Osteocyte (in vitro differentiated cells): ENCODE data around the gene HDAC4. TPM values are rescaled to one million over a fixed set of nuclear protein-coding genes. Genes with fewer than 3 reads are reported as not detected.

ENCODE experiments used
- DNase-seq: peaks from one replicate; pipeline ENCODE4 v3.0.0; 2021; ENCODE audit warnings: mixed read lengths; ENCODE audit not compliant: unreplicated experiment; ENCODE audit errors: extremely low spot score
- H3K27ac Mint-ChIP-seq: one replicate; pipeline ENCODE4 v1.8.0; 2021; ENCODE audit warnings: mild to moderate bottlenecking, mixed read lengths; ENCODE audit not compliant: unreplicated experiment
- H3K27me3 Mint-ChIP-seq: one replicate; pipeline ENCODE4 v1.8.0; 2021; ENCODE audit warnings: mixed read lengths; ENCODE audit not compliant: unreplicated experiment
- H3K36me3 Mint-ChIP-seq: one replicate; pipeline ENCODE4 v1.8.0; 2021; ENCODE audit warnings: mixed read lengths; ENCODE audit not compliant: unreplicated experiment
- H3K4me1 Mint-ChIP-seq: one replicate; pipeline ENCODE4 v1.8.0; 2021; ENCODE audit warnings: mixed read lengths; ENCODE audit not compliant: unreplicated experiment
- H3K4me3 Mint-ChIP-seq: one replicate; pipeline ENCODE4 v1.8.0; 2021; ENCODE audit warnings: mild to moderate bottlenecking, moderate library complexity, mixed read lengths; ENCODE audit not compliant: unreplicated experiment
- H3K9me3 Mint-ChIP-seq: one replicate; pipeline ENCODE4 v1.8.0; 2021; ENCODE audit warnings: mixed read lengths; ENCODE audit not compliant: unreplicated experiment
- total RNA-seq: library from RNA; stranded (reverse); gene quantifications from 2 replicates; pipeline ENCODE4 v1.2.1, GENCODE V29; 2021
- TF ChIP-seq, protein P1 (sequence below): fragments of 200-600 bp; sonication (generic); IDR thresholded peaks from 2 replicates; pipeline ENCODE4 v1.5.0; 2021; ENCODE audit warnings: antibody characterized with exemption, mild to moderate bottlenecking, moderate library complexity

Gene HDAC4
- total RNA-seq, 1 donor from 2014 or later: 30.3 TPM

DNA sequence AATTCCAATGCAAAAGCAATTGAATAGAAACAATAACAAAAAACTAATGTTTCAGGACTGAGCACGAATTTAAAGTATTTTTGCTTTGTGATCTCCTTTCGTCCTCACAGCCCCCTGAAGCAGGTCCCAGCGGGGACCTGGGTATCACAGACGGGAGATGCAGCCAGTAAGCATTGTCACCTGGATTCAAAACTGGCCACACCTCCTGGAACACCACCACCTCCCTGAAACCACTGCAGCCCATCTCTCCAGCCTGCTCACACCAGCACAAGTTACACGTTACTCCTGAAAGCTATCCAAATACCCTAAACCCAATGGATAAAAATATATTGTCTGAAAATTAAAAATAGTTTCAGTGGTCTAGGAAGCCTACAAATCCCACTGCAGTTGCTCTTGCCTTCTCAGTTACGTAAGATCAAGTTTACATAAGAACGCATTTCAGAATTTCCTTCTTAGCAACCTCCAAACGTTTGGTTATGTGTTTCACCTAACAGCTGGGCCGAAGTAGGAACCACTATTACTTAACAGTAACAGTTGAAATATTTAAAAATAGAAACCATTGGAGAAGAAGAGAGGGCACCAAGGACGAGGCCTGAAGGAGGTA is 178.0 kb downstream of the HDAC4 start:
- peak overlapping the region; percentile 4 for H3K4me3 Mint-ChIP-seq

DNA sequence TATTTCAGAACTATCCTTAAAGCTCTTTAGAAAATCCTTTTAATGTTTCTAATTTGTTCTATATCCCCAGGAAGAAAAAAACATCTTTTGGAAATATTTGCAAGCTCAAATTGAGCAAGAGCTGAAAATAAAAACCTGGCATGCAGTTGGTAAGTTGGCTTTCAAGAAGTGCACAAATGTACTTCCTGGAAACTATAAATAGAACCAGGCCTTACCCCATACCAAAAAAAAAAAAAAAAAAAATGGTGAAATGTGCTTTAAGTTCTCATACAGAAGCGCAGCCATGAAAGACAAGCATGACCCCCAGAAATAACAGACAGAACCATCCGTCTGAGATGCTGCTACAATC is 178.5 kb downstream of the HDAC4 start:
- Mint-ChIP-seq H3K27ac (peak overlapping the region; percentile 87), H3K4me1 (peaks cover 63% of the 10 kb centered on the region)
- DNase-seq: no peak

More for the DNA sequence above, 178.0 kb downstream of the HDAC4 start:
- Mint-ChIP-seq H3K27ac (peak overlapping the region; percentile 87), H3K4me1 (peaks cover 68% of the 10 kb centered on the region), H3K27me3 (no peaks in the 10 kb centered on the region), H3K36me3 (no peaks in the 10 kb centered on the region), H3K9me3 (no peaks in the 10 kb centered on the region)
- TF ChIP-seq, protein P1, sequence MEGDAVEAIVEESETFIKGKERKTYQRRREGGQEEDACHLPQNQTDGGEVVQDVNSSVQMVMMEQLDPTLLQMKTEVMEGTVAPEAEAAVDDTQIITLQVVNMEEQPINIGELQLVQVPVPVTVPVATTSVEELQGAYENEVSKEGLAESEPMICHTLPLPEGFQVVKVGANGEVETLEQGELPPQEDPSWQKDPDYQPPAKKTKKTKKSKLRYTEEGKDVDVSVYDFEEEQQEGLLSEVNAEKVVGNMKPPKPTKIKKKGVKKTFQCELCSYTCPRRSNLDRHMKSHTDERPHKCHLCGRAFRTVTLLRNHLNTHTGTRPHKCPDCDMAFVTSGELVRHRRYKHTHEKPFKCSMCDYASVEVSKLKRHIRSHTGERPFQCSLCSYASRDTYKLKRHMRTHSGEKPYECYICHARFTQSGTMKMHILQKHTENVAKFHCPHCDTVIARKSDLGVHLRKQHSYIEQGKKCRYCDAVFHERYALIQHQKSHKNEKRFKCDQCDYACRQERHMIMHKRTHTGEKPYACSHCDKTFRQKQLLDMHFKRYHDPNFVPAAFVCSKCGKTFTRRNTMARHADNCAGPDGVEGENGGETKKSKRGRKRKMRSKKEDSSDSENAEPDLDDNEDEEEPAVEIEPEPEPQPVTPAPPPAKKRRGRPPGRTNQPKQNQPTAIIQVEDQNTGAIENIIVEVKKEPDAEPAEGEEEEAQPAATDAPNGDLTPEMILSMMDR: no peak
- DNase-seq: no peak

DNA sequence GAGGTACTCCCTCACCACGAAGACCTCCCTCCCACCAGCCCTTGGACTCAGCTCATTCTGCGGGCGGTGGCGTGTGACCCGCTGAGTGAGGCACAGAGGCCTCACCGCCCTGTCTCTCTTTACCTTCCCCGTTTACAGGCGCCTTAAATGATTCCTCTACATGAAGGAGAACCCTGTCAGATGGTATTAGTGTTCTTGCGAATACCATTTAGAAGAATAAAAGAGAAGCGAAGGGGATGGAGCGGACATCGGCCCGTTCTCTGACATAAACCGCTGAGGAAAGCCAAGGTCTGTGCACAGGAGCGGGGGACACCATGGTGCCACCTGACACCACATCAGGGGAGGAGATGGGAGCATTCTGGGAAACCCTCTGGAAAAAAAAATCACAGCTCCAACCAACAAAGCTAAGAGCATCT is 179.8 kb downstream of the HDAC4 start:
- Mint-ChIP-seq H3K27ac (peak overlapping the region; percentile 87), H3K4me1 (peaks cover 50% of the 10 kb centered on the region), H3K9me3 (no peaks in the 10 kb centered on the region), H3K4me3 (peak overlapping the region; percentile 8), H3K27me3 (no peaks in the 10 kb centered on the region), H3K36me3 (no peaks in the 10 kb centered on the region)
- DNase-seq: no peak
- TF ChIP-seq, protein P1: no peak

More for the DNA sequence above, 178.5 kb downstream of the HDAC4 start:
- Mint-ChIP-seq H3K27me3 (no peaks in the 10 kb centered on the region), H3K9me3 (no peaks in the 10 kb centered on the region), H3K4me3 (peak overlapping the region; percentile 48), H3K36me3 (no peaks in the 10 kb centered on the region)
- TF ChIP-seq, protein P1: no peak

DNA sequence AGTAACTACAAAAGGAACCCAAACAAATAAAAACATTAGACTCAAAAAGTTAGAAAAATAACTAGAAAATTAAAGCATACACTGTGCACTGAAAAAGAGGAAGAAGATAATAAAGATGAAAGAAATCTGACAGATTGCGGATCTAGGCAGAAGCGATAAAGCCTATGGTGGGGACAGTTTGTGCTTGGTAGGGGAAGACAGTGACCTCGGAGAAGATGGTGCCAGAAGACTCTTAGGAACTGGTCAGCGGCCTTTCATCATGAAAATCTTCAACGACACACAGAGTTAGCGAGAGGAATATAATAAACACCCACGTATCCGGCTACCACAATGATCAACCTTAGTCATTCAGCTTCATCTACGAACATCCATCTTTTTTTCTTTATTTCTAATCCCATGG is 180.5 kb downstream of the HDAC4 start:
- DNase-seq: no peak
- no peak overlapping the region for H3K4me3 Mint-ChIP-seq
- no peaks in the 10 kb centered on the region for H3K27me3 Mint-ChIP-seq
- no peaks in the 10 kb centered on the region for H3K36me3 Mint-ChIP-seq
- H3K4me1 Mint-ChIP-seq: peaks cover 45% of the 10 kb centered on the region
- peak overlapping the region; percentile 87 for H3K27ac Mint-ChIP-seq
- TF ChIP-seq, protein P1: no peak
- H3K9me3 Mint-ChIP-seq: no peaks in the 10 kb centered on the region

DNA sequence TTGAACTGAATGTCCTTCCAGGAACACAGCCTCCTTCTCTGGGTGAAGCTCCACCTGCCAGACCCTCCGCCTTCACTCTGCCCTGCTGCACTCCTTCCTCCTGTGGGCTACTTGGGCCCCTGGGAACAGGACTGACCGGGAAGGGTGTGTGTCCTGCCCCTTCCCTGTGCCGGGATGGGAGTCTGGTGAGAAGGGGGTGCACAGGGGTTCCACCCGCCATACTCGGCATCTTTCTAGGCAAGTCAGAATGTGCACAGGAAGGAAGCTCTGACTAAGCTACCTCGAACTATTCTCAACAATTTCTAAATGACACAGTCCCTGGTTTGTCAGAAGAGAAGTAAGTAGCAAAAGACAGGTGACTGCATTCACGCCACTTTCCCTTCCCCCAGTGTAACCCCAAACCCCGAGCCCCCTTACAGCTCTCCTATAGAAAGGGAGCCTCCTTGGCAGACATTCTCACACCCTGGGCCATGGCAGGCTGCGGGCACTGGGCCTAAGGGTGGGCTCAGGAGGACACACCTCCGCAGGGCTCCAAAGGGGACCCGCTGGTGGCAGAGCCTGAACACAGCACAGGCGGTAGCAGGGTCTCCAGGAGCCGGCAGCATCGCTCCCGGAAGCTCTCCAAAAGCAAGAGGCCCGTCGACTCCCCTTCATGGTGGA is 184.1 kb downstream of the HDAC4 start:
- H3K27ac Mint-ChIP-seq: no peak overlapping the region

More for the DNA sequence above, 184.1 kb downstream of the HDAC4 start:
- Mint-ChIP-seq H3K4me3 (no peak overlapping the region), H3K4me1 (peaks cover 15% of the 10 kb centered on the region), H3K27me3 (no peaks in the 10 kb centered on the region), H3K36me3 (no peaks in the 10 kb centered on the region), H3K9me3 (no peaks in the 10 kb centered on the region)
- TF ChIP-seq, protein P1: no peak
- DNase-seq: no peak
